ENCODE measurements around the gene PER2. TPM values are rescaled to one million over a fixed set of nuclear protein-coding genes. Genes with fewer than 3 reads are reported as not detected.
A peak's percentile ranks its signal among the peaks of the same experiment; 100 is the strongest.

Gene PER2
- polyA plus RNA-seq, 4 donors: 2.2 to 16.5 (median 4.1) TPM

GRCh38 chr2:238263204-238264071 is 25.0 kb downstream of the PER2 start:
- Histone ChIP-seq H3K9me3 (ENCODE audit: control insufficient read depth in 2 of 2, insufficient read depth in 1 of 2, low read depth in 1 of 2, low read length in 1 of 2) (no peaks in the 10 kb centered on the region), H3K4me1 (ENCODE audit: control insufficient read depth in 3 of 3, insufficient read depth in 2 of 3, low read depth in 1 of 3, low read length in 2 of 3) (peaks cover 0 to 46% (median 0%) of the 10 kb centered on the region in 3 donors), H3K36me3 (ENCODE audit: control insufficient read depth in 3 of 3, insufficient read depth in 2 of 3, low read depth in 1 of 3, low read length in 3 of 3) (peaks cover 0 to 83% (median 10%) of the 10 kb centered on the region in 3 donors), H3K27ac (ENCODE audit: low read depth in 1 of 3, low read length in 2 of 3) (peak overlapping the region in 2 of 3 donors; percentile 72 to 73), H3K4me3 (ENCODE audit: low read depth in 1 of 3, low read length in 3 of 3) (no peak overlapping the region), H3K27me3 (ENCODE audit: control insufficient read depth in 3 of 3, insufficient read depth in 3 of 3, low read length in 3 of 3) (no peaks in the 10 kb centered on the region)
- DNase-seq: peak; percentile 96 to 97
- 9 to 18% (median 17%) methylated on average over 13 of the region's 13 CpGs for WGBS, 3 donors
- no peak for FAIRE-seq

- H3K27ac ChIP-seq (ENCODE audit: low read depth in 1 of 3, low read length in 2 of 3): peak overlapping the region; percentile 25 to 73 (median 47)
- H3K4me3 ChIP-seq (ENCODE audit: low read depth in 1 of 3, low read length in 3 of 3): no peak overlapping the region
- FAIRE-seq: no peak
- H3K4me1 ChIP-seq (ENCODE audit: control insufficient read depth in 3 of 3, insufficient read depth in 2 of 3, low read depth in 1 of 3, low read length in 2 of 3): peaks cover 0 to 46% (median 0%) of the 10 kb centered on the region in 3 donors
- H3K9me3 ChIP-seq (ENCODE audit: control insufficient read depth in 2 of 2, insufficient read depth in 1 of 2, low read depth in 1 of 2, low read length in 1 of 2): no peaks in the 10 kb centered on the region
- H3K36me3 ChIP-seq (ENCODE audit: control insufficient read depth in 3 of 3, insufficient read depth in 2 of 3, low read depth in 1 of 3, low read length in 3 of 3): peaks cover 0 to 83% (median 12%) of the 10 kb centered on the region in 3 donors
- no peaks in the 10 kb centered on the region for H3K27me3 ChIP-seq (ENCODE audit: control insufficient read depth in 3 of 3, insufficient read depth in 3 of 3, low read length in 3 of 3)
- no peak for DNase-seq
- 76 to 86% (median 77%) methylated on average over 12 of the region's 12 CpGs for WGBS, 3 donors
These were observed 25.8 kb downstream of the PER2 start for GRCh38 chr2:238262496-238263122.

GRCh38 chr2:238261718-238262375 is 26.6 kb downstream of the PER2 start:
- WGBS, 3 donors: 91 to 92% (median 91%) methylated on average over 16 of the region's 16 CpGs
- H3K36me3 ChIP-seq (ENCODE audit: control insufficient read depth in 3 of 3, insufficient read depth in 2 of 3, low read depth in 1 of 3, low read length in 3 of 3): peaks cover 0 to 82% (median 8%) of the 10 kb centered on the region in 3 donors

GRCh38 chr2:238260883-238261282 is 27.5 kb downstream of the PER2 start:
- H3K36me3 ChIP-seq (ENCODE audit: control insufficient read depth in 3 of 3, insufficient read depth in 2 of 3, low read depth in 1 of 3, low read length in 3 of 3): peaks cover 0 to 84% (median 9%) of the 10 kb centered on the region in 3 donors
- peak overlapping the region in 1 of 3 donors; percentile 11 for H3K27ac ChIP-seq (ENCODE audit: low read depth in 1 of 3, low read length in 2 of 3)
- peak in 1 of 2 donors; percentile 42 for DNase-seq
- no peaks in the 10 kb centered on the region for H3K27me3 ChIP-seq (ENCODE audit: control insufficient read depth in 3 of 3, insufficient read depth in 3 of 3, low read length in 3 of 3)
- WGBS, 3 donors: 85 to 93% (median 87%) methylated on average over 17 to 18 of the region's 18 CpGs
- FAIRE-seq: no peak
- H3K4me1 ChIP-seq (ENCODE audit: control insufficient read depth in 3 of 3, insufficient read depth in 2 of 3, low read depth in 1 of 3, low read length in 2 of 3): peaks cover 0 to 46% (median 0%) of the 10 kb centered on the region in 3 donors
- H3K9me3 ChIP-seq (ENCODE audit: control insufficient read depth in 2 of 2, insufficient read depth in 1 of 2, low read depth in 1 of 2, low read length in 1 of 2): no peaks in the 10 kb centered on the region
- H3K4me3 ChIP-seq (ENCODE audit: low read depth in 1 of 3, low read length in 3 of 3): no peak overlapping the region

More at GRCh38 chr2:238261718-238262375, 26.6 kb downstream of the PER2 start:
- Histone ChIP-seq H3K9me3 (ENCODE audit: control insufficient read depth in 2 of 2, insufficient read depth in 1 of 2, low read depth in 1 of 2, low read length in 1 of 2) (no peaks in the 10 kb centered on the region), H3K27me3 (ENCODE audit: control insufficient read depth in 3 of 3, insufficient read depth in 3 of 3, low read length in 3 of 3) (no peaks in the 10 kb centered on the region), H3K4me1 (ENCODE audit: control insufficient read depth in 3 of 3, insufficient read depth in 2 of 3, low read depth in 1 of 3, low read length in 2 of 3) (peaks cover 0 to 46% (median 0%) of the 10 kb centered on the region in 3 donors), H3K27ac (ENCODE audit: low read depth in 1 of 3, low read length in 2 of 3) (peak overlapping the region in 1 of 3 donors; percentile 73), H3K4me3 (ENCODE audit: low read depth in 1 of 3, low read length in 3 of 3) (no peak overlapping the region)
- FAIRE-seq (no peak), DNase-seq (no peak)

GRCh38 chr2:238259061-238260020 is 29.1 kb downstream of the PER2 start:
- Histone ChIP-seq H3K36me3 (ENCODE audit: control insufficient read depth in 3 of 3, insufficient read depth in 2 of 3, low read depth in 1 of 3, low read length in 3 of 3) (peaks cover 3 to 88% (median 14%) of the 10 kb centered on the region in 3 donors), H3K4me1 (ENCODE audit: control insufficient read depth in 3 of 3, insufficient read depth in 2 of 3, low read depth in 1 of 3, low read length in 2 of 3) (peaks cover 0 to 43% (median 0%) of the 10 kb centered on the region in 3 donors), H3K4me3 (ENCODE audit: low read depth in 1 of 3, low read length in 3 of 3) (no peak overlapping the region), H3K27me3 (ENCODE audit: control insufficient read depth in 3 of 3, insufficient read depth in 3 of 3, low read length in 3 of 3) (no peaks in the 10 kb centered on the region), H3K9me3 (ENCODE audit: control insufficient read depth in 2 of 2, insufficient read depth in 1 of 2, low read depth in 1 of 2, low read length in 1 of 2) (no peaks in the 10 kb centered on the region), H3K27ac (ENCODE audit: low read depth in 1 of 3, low read length in 2 of 3) (no peak overlapping the region)
- 85 to 89% (median 86%) methylated on average over 21 of the region's 21 CpGs for WGBS, 3 donors
- no peak for DNase-seq
- FAIRE-seq: no peak

GRCh38 chr2:238257786-238258700 is 30.4 kb downstream of the PER2 start:
- H3K27me3 ChIP-seq (ENCODE audit: control insufficient read depth in 3 of 3, insufficient read depth in 3 of 3, low read length in 3 of 3): no peaks in the 10 kb centered on the region
- H3K4me3 ChIP-seq (ENCODE audit: low read depth in 1 of 3, low read length in 3 of 3): no peak overlapping the region
- H3K4me1 ChIP-seq (ENCODE audit: control insufficient read depth in 3 of 3, insufficient read depth in 2 of 3, low read depth in 1 of 3, low read length in 2 of 3): peaks cover 0 to 31% (median 0%) of the 10 kb centered on the region in 3 donors
- H3K9me3 ChIP-seq (ENCODE audit: control insufficient read depth in 2 of 2, insufficient read depth in 1 of 2, low read depth in 1 of 2, low read length in 1 of 2): no peaks in the 10 kb centered on the region
- peaks cover 9 to 91% (median 14%) of the 10 kb centered on the region in 3 donors for H3K36me3 ChIP-seq (ENCODE audit: control insufficient read depth in 3 of 3, insufficient read depth in 2 of 3, low read depth in 1 of 3, low read length in 3 of 3)
- FAIRE-seq: no peak
- DNase-seq: no peak
- no peak overlapping the region for H3K27ac ChIP-seq (ENCODE audit: low read depth in 1 of 3, low read length in 2 of 3)
- WGBS, 3 donors: 84 to 91% (median 85%) methylated on average over 15 of the region's 15 CpGs

- FAIRE-seq (no peak), DNase-seq (peak; percentile 91 to 93)
- WGBS, 3 donors: 47 to 61% (median 52%) methylated on average over 18 of the region's 18 CpGs
- Histone ChIP-seq H3K27ac (ENCODE audit: low read depth in 1 of 3, low read length in 2 of 3) (no peak overlapping the region), H3K4me1 (ENCODE audit: control insufficient read depth in 3 of 3, insufficient read depth in 2 of 3, low read depth in 1 of 3, low read length in 2 of 3) (peaks cover 0 to 17% (median 0%) of the 10 kb centered on the region in 3 donors), H3K4me3 (ENCODE audit: low read depth in 1 of 3, low read length in 3 of 3) (no peak overlapping the region), H3K36me3 (ENCODE audit: control insufficient read depth in 3 of 3, insufficient read depth in 2 of 3, low read depth in 1 of 3, low read length in 3 of 3) (peaks cover 14 to 92% (median 15%) of the 10 kb centered on the region in 3 donors), H3K27me3 (ENCODE audit: control insufficient read depth in 3 of 3, insufficient read depth in 3 of 3, low read length in 3 of 3) (no peaks in the 10 kb centered on the region), H3K9me3 (ENCODE audit: control insufficient read depth in 2 of 2, insufficient read depth in 1 of 2, low read depth in 1 of 2, low read length in 1 of 2) (no peaks in the 10 kb centered on the region)
These were observed 31.8 kb downstream of the PER2 start for GRCh38 chr2:238256594-238257104.

Data from small intestine (tissue), 7 donors.